ENCODE data around the gene SRSF3.

SRSF3 gene

GRCh38 chr6:36631326-36632011, 37.3 kb downstream of the SRSF3 start:
- no peak for DNase-seq (ENCODE audit: low read depth)
- no peak overlapping the region for H3K4me3 ChIP-seq (ENCODE audit: low read depth, low read length)
- TF ChIP-seq CTCF (IDR thresholded peaks at IDR 0.05; ENCODE audit: control insufficient read depth, extremely low read depth, insufficient read depth) = no peak

GRCh38 chr6:36633370-36633769, 39.2 kb downstream of the SRSF3 start:
- no peak for DNase-seq (ENCODE audit: low read depth)
- TF ChIP-seq CTCF (IDR thresholded peaks at IDR 0.05; ENCODE audit: control insufficient read depth, extremely low read depth, insufficient read depth) = no peak
- no peak overlapping the region for H3K4me3 ChIP-seq (ENCODE audit: low read depth, low read length)

DNA sequence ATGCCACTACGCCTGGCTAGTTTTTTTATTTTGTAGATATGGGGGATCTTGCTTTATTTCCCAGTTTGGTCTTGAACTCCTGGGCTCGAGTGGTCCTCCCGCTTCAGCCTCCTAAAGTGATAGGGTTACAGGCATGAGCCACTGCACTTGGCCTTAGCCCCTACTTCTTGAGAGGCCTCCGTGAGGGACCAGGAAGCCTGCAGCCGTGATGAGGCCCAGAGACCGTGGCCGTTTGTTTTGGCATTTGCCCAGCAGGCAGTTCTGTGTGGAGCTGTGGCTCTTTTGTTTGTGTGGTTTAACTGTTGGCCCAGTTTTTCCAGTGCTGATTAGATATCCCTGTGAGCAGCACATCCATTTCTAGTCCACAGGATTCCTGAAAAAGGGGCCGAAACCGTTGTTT, 39.8 kb downstream of the SRSF3 start:
- H3K4me3 ChIP-seq (ENCODE audit: low read depth, low read length) = no peak overlapping the region
- no peak for TF ChIP-seq CTCF (IDR thresholded peaks at IDR 0.05; ENCODE audit: control insufficient read depth, extremely low read depth, insufficient read depth)
- DNase-seq (ENCODE audit: low read depth) = peak; percentile 73

- no peak for TF ChIP-seq CTCF (IDR thresholded peaks at IDR 0.05; ENCODE audit: control insufficient read depth, extremely low read depth, insufficient read depth)
- DNase-seq (ENCODE audit: low read depth) = no peak
- no peak overlapping the region for H3K4me3 ChIP-seq (ENCODE audit: low read depth, low read length)
Observed at GRCh38 chr6:36634317-36635108, 40.4 kb downstream of the SRSF3 start.

- no peak for DNase-seq (ENCODE audit: low read depth)
- no peak overlapping the region for H3K4me3 ChIP-seq (ENCODE audit: low read depth, low read length)
- no peak for TF ChIP-seq CTCF (IDR thresholded peaks at IDR 0.05; ENCODE audit: control insufficient read depth, extremely low read depth, insufficient read depth)
Observed at GRCh38 chr6:36636283-36636682, 42.1 kb downstream of the SRSF3 start.

DNA sequence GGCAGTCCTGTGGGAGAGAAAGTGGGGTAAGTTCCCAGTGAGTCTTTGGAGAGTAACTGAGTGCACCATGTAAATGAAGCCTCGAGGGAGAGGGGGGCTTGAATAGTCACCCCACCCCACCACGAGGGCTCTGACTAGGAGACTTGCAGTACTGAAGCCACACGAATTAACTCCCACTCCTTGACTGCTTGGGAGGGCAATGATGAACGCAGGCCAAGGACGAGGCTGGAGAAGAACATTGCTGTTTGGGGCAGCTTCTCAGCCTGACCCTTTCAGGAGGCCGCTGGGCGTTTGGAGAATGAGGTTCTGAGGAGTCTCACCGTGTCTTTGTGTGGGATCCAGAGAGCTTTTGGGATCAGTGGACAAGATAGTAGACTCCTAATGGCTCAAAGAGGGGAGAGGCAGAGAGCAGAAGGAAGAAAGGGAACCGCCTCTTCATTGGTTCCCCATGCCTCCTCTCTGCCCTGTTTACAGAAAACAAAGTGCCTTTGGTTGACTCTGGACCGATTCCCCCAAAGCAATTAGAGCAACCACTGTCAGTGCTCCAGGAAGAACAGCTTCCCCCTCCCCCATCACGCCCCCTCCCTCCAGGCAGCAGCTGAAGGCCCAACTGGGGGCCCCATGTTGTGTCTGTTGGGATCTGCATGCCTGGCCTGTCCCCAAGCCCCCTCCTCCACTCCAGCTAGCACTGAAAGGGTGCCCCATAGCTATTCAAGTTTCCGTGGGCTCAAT, 42.7 kb downstream of the SRSF3 start:
- H3K4me3 ChIP-seq (ENCODE audit: low read depth, low read length) = no peak overlapping the region
- TF ChIP-seq CTCF (IDR thresholded peaks at IDR 0.05; ENCODE audit: control insufficient read depth, extremely low read depth, insufficient read depth) = no peak
- DNase-seq (ENCODE audit: low read depth) = no peak

All from LNCaP clone FGC (cell line).